Suppressor macrophage (primary cell): ENCODE data around the gene UST.

Experiments used
- DNase-seq, 4 experiments: peaks; one replicate each; pipeline ENCODE4 v3.0.0-alpha.2; 2020 to 2022

The UST gene

GRCh38 chr6:149065658-149066556 is 319.1 kb downstream of the UST start:
- peak; percentile 79 to 93 (median 88) for DNase-seq

GRCh38 chr6:149071997-149072396 is 325.2 kb downstream of the UST start:
- DNase-seq: no peak

GRCh38 chr6:149074832-149075258 is 328.0 kb downstream of the UST start:
- DNase-seq: no peak

- no peak for DNase-seq
Measured at GRCh38 chr6:149075616-149076354, 329.0 kb downstream of the UST start.

- no peak for DNase-seq
Measured at GRCh38 chr6:149076355-149076734, 329.5 kb downstream of the UST start.

GRCh38 chr6:149077208-149077607 is 330.4 kb downstream of the UST start:
- DNase-seq: no peak

GRCh38 chr6:149078211-149078782 is 331.5 kb downstream of the UST start:
- no peak for DNase-seq

GRCh38 chr6:149079456-149079855 is 332.6 kb downstream of the UST start:
- no peak for DNase-seq

- peak; percentile 73 to 86 (median 82) for DNase-seq
Measured at GRCh38 chr6:149079911-149080491, 333.2 kb downstream of the UST start.

- DNase-seq: no peak
Measured at GRCh38 chr6:149080511-149080910, 333.7 kb downstream of the UST start.

- DNase-seq: peak in 2 of 4 experiments; percentile 42 to 52
Measured at GRCh38 chr6:149081281-149081680, 334.5 kb downstream of the UST start.

- DNase-seq: peak; percentile 73 to 87 (median 74)
Measured at GRCh38 chr6:149082320-149082719, 335.5 kb downstream of the UST start.

- DNase-seq: no peak
Measured at GRCh38 chr6:149084026-149084425, 337.2 kb downstream of the UST start.

- no peak for DNase-seq
Measured at GRCh38 chr6:149084808-149085556, 338.2 kb downstream of the UST start.

GRCh38 chr6:149085557-149085938 is 338.7 kb downstream of the UST start:
- DNase-seq: no peak

- DNase-seq: no peak
Measured at GRCh38 chr6:149086363-149086762, 339.5 kb downstream of the UST start.

GRCh38 chr6:149087898-149088297 is 341.1 kb downstream of the UST start:
- no peak for DNase-seq

GRCh38 chr6:149088361-149088760 is 341.5 kb downstream of the UST start:
- DNase-seq: no peak

GRCh38 chr6:149089510-149089909 is 342.7 kb downstream of the UST start:
- no peak for DNase-seq

GRCh38 chr6:149090937-149091336 is 344.1 kb downstream of the UST start:
- no peak for DNase-seq

- DNase-seq: no peak
Measured at GRCh38 chr6:149093643-149094042, 346.8 kb downstream of the UST start.

GRCh38 chr6:149094156-149094555 is 347.3 kb downstream of the UST start:
- peak; percentile 15 to 59 (median 44) for DNase-seq
